SK-N-MC (cell line): ENCODE results near the gene LRP10.
"Not testable (repeated sequence)": the region's sequence is repeated elsewhere in the genome, so short reads cannot be mapped to it uniquely, and the experiment has no call there.

Experiments used
- DNase-seq: peaks from one replicate; pipeline ENCODE4 v3.0.0-alpha.2; 2011; ENCODE audit warnings: low read depth, low spot score
- H3K27ac ChIP-seq: fragments of 200-600 bp; sonication (generic); 2 replicates; pipeline ENCODE4 v1.5.1; 2016; ENCODE audit warnings: mixed run types
- H3K36me3 ChIP-seq: fragments of 200-600 bp; sonication (generic); 2 replicates; pipeline ENCODE4 v1.6.1; 2017; ENCODE audit warnings: antibody characterized with exemption, low read length, mixed read lengths; ENCODE audit not compliant: insufficient read depth
- H3K4me3 ChIP-seq: fragments of 200-600 bp; sonication (generic); 2 replicates; pipeline ENCODE4 v1.5.1; 2016
- H3K9ac ChIP-seq: fragments of 200-600 bp; sonication (generic); 2 replicates; pipeline ENCODE4 v1.8.0; 2017; ENCODE audit warnings: mixed run types, mixed read lengths; ENCODE audit not compliant: insufficient read length
- H3K9me3 ChIP-seq: fragments of 200-600 bp; sonication (generic); 2 replicates; pipeline ENCODE4 v1.6.1; 2017; ENCODE audit warnings: low read depth, mild to moderate bottlenecking, antibody characterized with exemption, low read length, moderate library complexity, mixed read lengths
- EZH2 ChIP-seq: fragments of 200-600 bp; sonication (generic); IDR thresholded peaks from one replicate; pipeline ENCODE4 v1.6.1; 2017; ENCODE audit warnings: antibody characterized with exemption
- FOXP2 ChIP-seq: optimal IDR thresholded peaks from 2 replicates; pipeline ENCODE3; 2011; ENCODE audit warnings: mild to moderate bottlenecking, moderate library complexity; ENCODE audit not compliant: insufficient read depth; ENCODE audit errors: extremely low read length, control extremely low read depth
- POLR2AphosphoS5 ChIP-seq: IDR thresholded peaks from 2 replicates; pipeline ENCODE4 v1.6.1; 2012; ENCODE audit warnings: mild to moderate bottlenecking, low read depth, low read length, borderline replicate concordance

LRP10 gene

DNA sequence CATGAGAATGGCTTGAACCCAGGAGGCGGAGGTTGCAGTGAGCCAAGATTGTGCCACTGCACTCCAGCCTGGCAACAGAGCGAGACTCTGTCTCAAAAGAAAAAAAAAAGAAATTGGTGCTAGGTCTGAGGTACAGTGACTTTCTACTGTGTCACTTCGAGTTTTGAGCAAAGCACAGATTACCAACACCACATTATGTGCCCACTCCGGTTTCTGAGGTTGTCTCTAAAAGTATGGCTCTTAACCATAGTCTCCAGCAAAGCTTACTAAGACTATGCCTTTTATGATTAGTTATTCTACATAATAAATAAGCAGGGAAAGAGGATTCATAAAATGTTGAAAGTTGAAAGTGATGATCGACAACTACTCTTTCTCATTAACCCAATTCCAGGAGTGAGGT is 39.4 kb downstream of the LRP10 start:
- peaks cover 51% of the 10 kb centered on the region for H3K36me3 ChIP-seq
- TF ChIP-seq FOXP2 (no peak), EZH2 (no peak)
- no peaks in the 10 kb centered on the region for H3K9me3 ChIP-seq
- no peak overlapping the region for H3K27ac ChIP-seq
- DNase-seq = no peak
- no peak overlapping the region for H3K4me3 ChIP-seq
- H3K9ac ChIP-seq = no peak overlapping the region

GRCh38 chr14:22914836-22915235 is 43.3 kb downstream of the LRP10 start:
- not testable (repeated sequence) for H3K9me3 ChIP-seq, H3K4me3 ChIP-seq, H3K27ac ChIP-seq, H3K9ac ChIP-seq, DNase-seq
- peaks cover 26% of the 10 kb centered on the region for H3K36me3 ChIP-seq

- H3K36me3 ChIP-seq = peaks cover 34% of the 10 kb centered on the region
- DNase-seq = no peak
- H3K27ac ChIP-seq = no peak overlapping the region
- no peak for TF ChIP-seq POLR2AphosphoS5
- no peak for TF ChIP-seq EZH2
- no peak for TF ChIP-seq FOXP2
- no peaks in the 10 kb centered on the region for H3K9me3 ChIP-seq
- no peak overlapping the region for H3K9ac ChIP-seq
- no peak overlapping the region for H3K4me3 ChIP-seq
Observed at GRCh38 chr14:22915886-22916521, 44.5 kb downstream of the LRP10 start.

DNA sequence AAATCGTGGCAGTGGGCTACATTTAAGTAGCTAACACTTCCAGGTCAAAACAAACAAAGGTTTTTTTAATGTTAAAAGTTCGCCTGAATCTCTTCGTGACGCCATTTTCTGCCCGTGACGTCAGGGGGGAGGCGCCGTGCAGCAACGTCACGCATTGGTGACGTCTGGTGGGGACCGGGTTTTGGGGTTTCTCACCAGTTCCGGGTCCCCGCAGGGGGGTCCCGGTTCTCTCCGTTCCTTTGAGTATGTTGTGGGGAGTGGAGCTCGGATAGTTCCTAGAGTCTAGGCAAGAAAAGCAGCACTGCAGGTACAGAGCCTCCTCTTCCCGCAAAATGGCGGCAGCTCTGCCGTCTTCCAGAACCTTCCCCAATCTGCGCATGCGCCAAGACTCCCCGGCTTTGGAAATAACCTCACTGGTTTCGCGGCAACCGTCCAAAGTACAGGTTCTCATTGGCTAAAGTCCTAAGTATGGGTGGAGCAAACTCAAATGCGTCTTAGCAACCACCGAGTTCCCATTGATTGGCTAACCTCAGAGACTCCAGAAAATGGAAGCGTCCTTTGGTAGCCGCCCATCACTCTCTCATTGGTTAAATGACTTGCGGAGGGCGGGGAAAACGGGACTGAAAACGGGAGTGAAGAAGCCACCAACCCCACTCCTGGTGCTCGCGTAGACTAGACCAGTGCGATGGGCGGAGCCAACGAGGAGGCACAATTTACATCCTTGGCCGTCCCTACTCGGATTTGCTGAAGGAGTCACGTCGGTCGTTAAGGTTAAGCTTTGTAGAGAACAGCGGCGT is 47.5 kb downstream of the LRP10 start, which contains the start of gene RBM23:
RBM23 (minus strand) TSS at position 346 of the 797 bp plus-strand sequence.
- TF ChIP-seq POLR2AphosphoS5 = peak; percentile 76
- no peak for TF ChIP-seq EZH2
- Histone ChIP-seq H3K27ac (peak within 1 kb of the TSS; percentile 98), H3K36me3 (peaks cover 52% of the 10 kb centered on the region), H3K9me3 (no peaks in the 10 kb centered on the region), H3K9ac (peak within 1 kb of the TSS; percentile 96), H3K4me3 (peak within 1 kb of the TSS; percentile 100)
- DNase-seq = peak; percentile 100

DNA sequence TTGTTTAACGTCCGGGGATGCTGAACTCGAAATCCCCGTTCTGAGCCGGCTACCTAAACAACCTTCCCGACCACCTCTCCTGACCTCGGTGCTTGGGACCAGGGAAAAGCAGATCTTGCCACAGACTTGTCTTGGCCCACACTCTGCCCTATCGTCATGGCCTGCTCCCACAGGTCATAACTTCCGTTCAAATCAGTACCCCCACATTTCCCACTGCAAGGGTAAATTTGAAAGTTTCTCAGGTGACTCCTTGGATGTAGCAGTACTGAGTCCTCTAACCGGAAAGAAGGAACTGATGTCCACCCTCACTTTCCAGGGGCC is 48.0 kb downstream of the LRP10 start:
- TF ChIP-seq EZH2 = no peak
- TF ChIP-seq POLR2AphosphoS5 = no peak
- no peak for TF ChIP-seq FOXP2
- H3K9me3 ChIP-seq = no peaks in the 10 kb centered on the region
- DNase-seq = no peak
- H3K27ac ChIP-seq = peak overlapping the region; percentile 63; the same call in 1 of the 2 replicates
- H3K9ac ChIP-seq = no peak overlapping the region
- peaks cover 55% of the 10 kb centered on the region for H3K36me3 ChIP-seq
- peak overlapping the region; percentile 71 for H3K4me3 ChIP-seq

DNA sequence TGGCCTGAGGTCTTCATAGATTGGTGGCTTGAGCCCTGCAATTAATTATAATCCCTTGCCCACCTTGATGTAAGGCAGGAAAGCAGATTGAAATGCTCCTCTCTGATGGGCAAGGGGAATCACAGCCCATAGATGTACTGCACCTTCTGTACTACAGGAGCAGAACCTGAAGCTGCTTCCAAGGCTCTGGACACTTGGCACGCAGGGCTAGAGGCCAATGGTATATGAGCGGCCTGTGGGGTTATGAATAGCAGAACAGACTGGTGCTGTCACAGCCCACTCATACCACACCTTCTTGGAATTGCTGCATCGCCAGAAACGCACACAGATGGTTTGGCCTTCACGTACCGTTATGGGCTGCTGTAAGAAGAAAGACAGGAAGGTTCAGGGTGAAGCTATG is 49.2 kb downstream of the LRP10 start:
- Histone ChIP-seq H3K27ac (no peak overlapping the region), H3K9ac (no peak overlapping the region), H3K4me3 (no peak overlapping the region), H3K9me3 (no peaks in the 10 kb centered on the region), H3K36me3 (peaks cover 64% of the 10 kb centered on the region)
- TF ChIP-seq FOXP2 = no peak
- no peak for TF ChIP-seq POLR2AphosphoS5
- TF ChIP-seq EZH2 = no peak
- DNase-seq = no peak

DNA sequence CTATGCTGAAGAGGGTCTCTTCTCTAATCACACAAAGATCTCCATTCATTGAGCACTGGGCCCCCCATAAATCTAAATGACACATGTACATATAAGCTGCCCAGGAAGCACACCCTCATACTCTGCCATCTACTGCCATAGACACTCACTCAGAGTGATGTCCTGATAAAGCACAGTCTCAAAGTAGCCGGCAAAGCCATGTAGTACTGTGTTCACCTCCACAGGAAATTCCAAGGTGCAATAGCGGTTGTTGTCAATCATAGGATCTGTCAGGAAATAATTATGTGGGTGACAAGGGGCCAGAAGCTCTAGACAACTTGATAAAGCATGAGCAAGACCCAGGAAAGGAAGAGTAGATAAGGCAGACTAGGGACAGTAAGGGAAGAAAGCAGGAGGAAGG is 50.8 kb downstream of the LRP10 start:
- Histone ChIP-seq H3K9ac (no peak overlapping the region), H3K9me3 (no peaks in the 10 kb centered on the region), H3K36me3 (peaks cover 70% of the 10 kb centered on the region), H3K27ac (no peak overlapping the region), H3K4me3 (no peak overlapping the region)
- TF ChIP-seq EZH2 = no peak
- TF ChIP-seq FOXP2 = no peak
- TF ChIP-seq POLR2AphosphoS5 = no peak
- DNase-seq = no peak

- no peak for DNase-seq
- TF ChIP-seq POLR2AphosphoS5 (no peak), EZH2 (no peak), FOXP2 (no peak)
- no peak overlapping the region for H3K27ac ChIP-seq
- H3K9me3 ChIP-seq = no peaks in the 10 kb centered on the region
- no peak overlapping the region for H3K4me3 ChIP-seq
- H3K9ac ChIP-seq = no peak overlapping the region
- peaks cover 73% of the 10 kb centered on the region for H3K36me3 ChIP-seq
Observed at GRCh38 chr14:22923746-22924145, 52.2 kb downstream of the LRP10 start.

GRCh38 chr14:22925513-22925912 is 54.0 kb downstream of the LRP10 start:
- no peak overlapping the region for H3K4me3 ChIP-seq
- H3K9me3 ChIP-seq = no peaks in the 10 kb centered on the region
- H3K27ac ChIP-seq = no peak overlapping the region
- peaks cover 63% of the 10 kb centered on the region for H3K36me3 ChIP-seq
- no peak overlapping the region for H3K9ac ChIP-seq
- DNase-seq = no peak
- TF ChIP-seq FOXP2 (no peak), POLR2AphosphoS5 (no peak), EZH2 (no peak)
